ENCODE results near the gene PLAAT4.

Gene PLAAT4, protein sequence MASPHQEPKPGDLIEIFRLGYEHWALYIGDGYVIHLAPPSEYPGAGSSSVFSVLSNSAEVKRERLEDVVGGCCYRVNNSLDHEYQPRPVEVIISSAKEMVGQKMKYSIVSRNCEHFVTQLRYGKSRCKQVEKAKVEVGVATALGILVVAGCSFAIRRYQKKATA

DNA sequence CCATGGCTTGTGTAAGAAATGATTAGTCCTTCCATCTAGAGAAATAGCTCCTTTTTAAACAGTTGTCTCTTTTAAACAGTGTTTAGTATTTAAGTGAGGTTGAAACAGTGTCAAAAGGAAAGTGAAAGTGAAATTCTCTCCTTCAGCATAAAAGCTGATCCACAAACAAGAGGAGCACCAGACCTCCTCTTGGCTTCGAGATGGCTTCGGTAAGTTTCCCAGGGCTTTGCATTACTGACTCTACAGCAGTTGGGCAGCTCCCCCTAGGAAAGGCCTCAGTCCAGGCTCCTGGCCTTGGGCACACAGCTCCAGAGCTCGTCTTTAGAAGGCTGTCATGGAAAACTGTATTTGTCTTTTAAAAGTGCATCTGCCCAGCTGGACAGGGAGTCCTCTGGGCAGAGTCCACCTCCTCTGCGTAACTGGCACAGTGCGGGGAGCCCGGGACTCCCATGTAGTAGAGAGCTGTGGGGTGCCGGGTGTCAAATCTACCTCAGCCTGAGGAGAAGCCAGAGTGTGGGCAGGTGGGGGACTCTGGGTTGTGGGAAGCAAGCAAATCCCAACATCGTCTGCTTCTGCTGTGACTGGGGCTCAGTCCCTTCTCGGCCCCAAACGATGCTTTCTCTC is at the start of gene PLAAT4:
Gene PLAAT4 (plus strand): TSS at position 140 of the 624 bp plus-strand sequence. CDS start 61 bp downstream, at position 201.
- H3K36me3 ChIP-seq (ENCODE audit: control insufficient read depth, insufficient read depth, low read length), result no peaks in the 10 kb centered on the region
- TF ChIP-seq, protein P1, sequence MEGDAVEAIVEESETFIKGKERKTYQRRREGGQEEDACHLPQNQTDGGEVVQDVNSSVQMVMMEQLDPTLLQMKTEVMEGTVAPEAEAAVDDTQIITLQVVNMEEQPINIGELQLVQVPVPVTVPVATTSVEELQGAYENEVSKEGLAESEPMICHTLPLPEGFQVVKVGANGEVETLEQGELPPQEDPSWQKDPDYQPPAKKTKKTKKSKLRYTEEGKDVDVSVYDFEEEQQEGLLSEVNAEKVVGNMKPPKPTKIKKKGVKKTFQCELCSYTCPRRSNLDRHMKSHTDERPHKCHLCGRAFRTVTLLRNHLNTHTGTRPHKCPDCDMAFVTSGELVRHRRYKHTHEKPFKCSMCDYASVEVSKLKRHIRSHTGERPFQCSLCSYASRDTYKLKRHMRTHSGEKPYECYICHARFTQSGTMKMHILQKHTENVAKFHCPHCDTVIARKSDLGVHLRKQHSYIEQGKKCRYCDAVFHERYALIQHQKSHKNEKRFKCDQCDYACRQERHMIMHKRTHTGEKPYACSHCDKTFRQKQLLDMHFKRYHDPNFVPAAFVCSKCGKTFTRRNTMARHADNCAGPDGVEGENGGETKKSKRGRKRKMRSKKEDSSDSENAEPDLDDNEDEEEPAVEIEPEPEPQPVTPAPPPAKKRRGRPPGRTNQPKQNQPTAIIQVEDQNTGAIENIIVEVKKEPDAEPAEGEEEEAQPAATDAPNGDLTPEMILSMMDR (IDR thresholded peaks at IDR 0.05; ENCODE audit: insufficient read depth, low read length, poor library complexity, severe bottlenecking), result no peak
- H3K4me3 ChIP-seq (replicated peaks; ENCODE audit: low read depth, low read length), result peak within 1 kb of the TSS; percentile 40
- H3K27me3 ChIP-seq (replicated peaks; ENCODE audit: control insufficient read depth, insufficient read depth, low read length), result no peaks in the 10 kb centered on the region
- DNase-seq (ENCODE audit: extremely low read depth, insufficient read length), result peak; percentile 29

DNA sequence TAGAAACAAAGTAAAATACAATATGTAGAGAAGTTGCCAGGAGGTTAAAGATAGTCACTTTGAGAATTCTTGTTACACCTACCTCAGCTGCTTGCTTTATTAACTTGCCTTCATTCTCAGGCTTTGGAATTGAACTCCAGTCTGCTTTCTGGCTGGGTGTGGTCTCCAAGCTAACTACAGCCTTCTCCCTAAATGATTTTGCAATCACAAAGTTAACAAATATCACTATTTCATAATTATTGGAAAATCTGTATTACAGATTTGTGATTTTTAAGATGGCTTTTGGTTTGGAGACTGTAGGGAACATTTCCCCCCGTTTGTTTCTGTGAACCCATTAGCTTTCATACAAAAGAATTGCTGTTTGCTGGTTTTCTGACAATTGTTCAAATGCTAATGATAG is 47.8 kb upstream of the PLAAT4 start:
- no peak for DNase-seq (ENCODE audit: extremely low read depth, insufficient read length)
- TF ChIP-seq, protein P1 (IDR thresholded peaks at IDR 0.05; ENCODE audit: insufficient read depth, low read length, poor library complexity, severe bottlenecking), result no peak
- H3K4me3 ChIP-seq (replicated peaks; ENCODE audit: low read depth, low read length), result no peak overlapping the region

DNA sequence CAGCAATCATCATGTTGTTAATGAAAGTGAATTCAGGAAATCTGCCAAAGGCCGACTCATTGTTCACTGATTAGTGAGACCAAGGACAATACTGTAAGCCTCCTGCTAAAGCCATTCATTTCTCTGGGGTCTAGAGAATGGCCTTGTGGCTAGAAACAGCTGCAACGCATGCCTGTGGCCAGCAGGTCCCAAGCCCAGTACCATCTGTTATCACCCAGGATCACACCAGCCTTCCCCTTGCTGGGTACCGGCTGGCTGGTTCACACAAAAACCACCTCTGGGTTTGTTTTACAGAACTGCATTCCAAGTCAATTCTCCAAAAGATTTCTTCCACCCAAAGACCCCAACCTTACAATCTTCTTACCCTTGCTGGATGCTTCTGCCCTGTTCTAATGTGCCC is 46.7 kb upstream of the PLAAT4 start:
- Histone ChIP-seq H3K36me3 (ENCODE audit: control insufficient read depth, insufficient read depth, low read length) (no peaks in the 10 kb centered on the region), H3K4me3 (replicated peaks; ENCODE audit: low read depth, low read length) (no peak overlapping the region), H3K27me3 (replicated peaks; ENCODE audit: control insufficient read depth, insufficient read depth, low read length) (no peaks in the 10 kb centered on the region; the same call in 1 of the 2 replicates)
- TF ChIP-seq, protein P1 (IDR thresholded peaks at IDR 0.05; ENCODE audit: insufficient read depth, low read length, poor library complexity, severe bottlenecking), result no peak
- no peak for DNase-seq (ENCODE audit: extremely low read depth, insufficient read length)

More for the DNA sequence above, 47.8 kb upstream of the PLAAT4 start:
- H3K36me3 ChIP-seq (ENCODE audit: control insufficient read depth, insufficient read depth, low read length), result no peaks in the 10 kb centered on the region
- no peaks in the 10 kb centered on the region; the same call in 1 of the 2 replicates for H3K27me3 ChIP-seq (replicated peaks; ENCODE audit: control insufficient read depth, insufficient read depth, low read length)

DNA sequence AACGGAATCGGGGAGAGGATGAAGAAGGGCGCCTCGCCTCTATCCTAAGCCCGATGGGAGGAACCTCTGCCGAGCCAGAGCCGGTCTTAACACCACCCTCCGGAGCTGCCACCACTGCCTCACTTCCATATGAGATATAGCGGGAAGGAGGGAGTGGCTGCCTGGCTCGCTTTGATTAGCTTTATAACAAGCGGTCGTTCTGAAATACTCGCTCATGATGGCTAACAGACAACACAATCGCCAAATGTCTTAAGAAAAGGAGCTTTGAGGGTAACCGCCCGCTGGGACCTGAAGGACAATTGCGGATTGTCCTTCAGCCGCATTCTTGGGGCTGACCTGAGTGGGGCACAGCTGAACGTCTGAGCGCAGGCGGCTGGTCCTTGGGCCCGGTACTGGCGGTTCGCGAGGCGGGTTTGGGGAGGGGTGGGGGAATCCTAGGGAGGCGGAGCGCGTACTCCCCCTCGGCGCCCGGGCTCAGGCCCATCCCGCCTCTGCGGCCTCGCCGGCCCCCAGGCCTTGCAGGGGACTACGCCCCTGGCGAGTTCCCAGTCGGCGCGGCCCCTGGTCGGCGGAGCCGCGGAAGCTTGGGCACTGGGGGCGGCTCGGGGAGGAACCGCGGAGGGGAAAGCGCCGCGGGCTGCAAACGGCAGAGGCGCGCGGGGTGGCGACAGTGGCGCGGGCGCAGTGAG is 45.9 kb upstream of the PLAAT4 start, which contains the start of gene PLAAT5:
Gene PLAAT5 (minus strand): TSS at position 617 of the 689 bp plus-strand sequence. CDS start 133 bp downstream, at position 484.
- no peak for DNase-seq (ENCODE audit: extremely low read depth, insufficient read length)
- Histone ChIP-seq H3K4me3 (replicated peaks; ENCODE audit: low read depth, low read length) (no peak within 1 kb of the TSS), H3K36me3 (ENCODE audit: control insufficient read depth, insufficient read depth, low read length) (no peaks in the 10 kb centered on the region), H3K27me3 (replicated peaks; ENCODE audit: control insufficient read depth, insufficient read depth, low read length) (no peaks in the 10 kb centered on the region; the same call in 1 of the 2 replicates)
- TF ChIP-seq, protein P1 (IDR thresholded peaks at IDR 0.05; ENCODE audit: insufficient read depth, low read length, poor library complexity, severe bottlenecking), result no peak

DNA sequence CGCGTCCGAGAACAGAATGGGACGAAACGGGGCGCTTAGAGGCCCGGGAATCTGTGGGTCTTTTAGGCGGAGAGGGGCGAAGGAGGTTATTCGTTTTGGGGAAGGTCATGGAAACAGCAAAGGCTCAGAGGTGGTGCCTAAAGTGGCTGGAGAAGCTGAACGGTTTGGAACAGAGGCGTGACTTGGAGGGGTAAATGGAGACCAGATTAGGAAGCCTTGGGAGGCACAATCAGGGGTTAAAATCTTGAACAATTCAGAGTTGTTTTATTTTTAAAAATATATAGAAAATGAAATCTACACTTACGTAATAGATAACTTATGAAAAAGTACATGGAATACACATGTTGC is 45.4 kb upstream of the PLAAT4 start:
- H3K36me3 ChIP-seq (ENCODE audit: control insufficient read depth, insufficient read depth, low read length), result no peaks in the 10 kb centered on the region
- no peaks in the 10 kb centered on the region; the same call in 1 of the 2 replicates for H3K27me3 ChIP-seq (replicated peaks; ENCODE audit: control insufficient read depth, insufficient read depth, low read length)
- DNase-seq (ENCODE audit: extremely low read depth, insufficient read length), result no peak
- TF ChIP-seq, protein P1 (IDR thresholded peaks at IDR 0.05; ENCODE audit: insufficient read depth, low read length, poor library complexity, severe bottlenecking), result no peak
- no peak overlapping the region for H3K4me3 ChIP-seq (replicated peaks; ENCODE audit: low read depth, low read length)

All from GM06990 (cell line).